PFSK-1 (cell line): ENCODE data around the gene SCUBE3.

Experiments
- FOXP2 ChIP-seq: optimal IDR thresholded peaks from 2 replicates; pipeline ENCODE3; 2011; ENCODE audit warnings: borderline replicate concordance, control low read depth, inconsistent platforms; ENCODE audit not compliant: insufficient read depth; ENCODE audit errors: extremely low read length, extremely low read depth
- POLR2AphosphoS5 ChIP-seq: IDR thresholded peaks from 2 replicates; pipeline ENCODE4 v1.6.1; 2012; ENCODE audit warnings: low read depth, mild to moderate bottlenecking, control low read depth, low read length, moderate library complexity
- REST ChIP-seq, 2 experiments: IDR thresholded peaks; 2 replicates each; pipeline versions ENCODE4 v1.6.1 to v1.8.0; 2011 to 2012; ENCODE audit warnings: low read depth in 2 of 2, low read length in 2 of 2, control low read depth in 1 of 2, inconsistent platforms in 1 of 2, mild to moderate bottlenecking in 1 of 2, moderate library complexity in 1 of 2; ENCODE audit not compliant: insufficient read depth in 1 of 2
- SIN3A ChIP-seq: IDR thresholded peaks from 2 replicates; pipeline ENCODE4 v1.6.1; 2012; ENCODE audit warnings: mild to moderate bottlenecking, low read length, moderate library complexity, borderline replicate concordance; ENCODE audit not compliant: insufficient read depth
- TAF1 ChIP-seq: IDR thresholded peaks from 2 replicates; pipeline ENCODE4 v1.6.1; 2012; ENCODE audit warnings: low read length, control low read depth, borderline replicate concordance; ENCODE audit not compliant: insufficient read depth

SCUBE3 gene

GRCh38 chr6:35291491-35291890, 77.7 kb downstream of the SCUBE3 start:
- no peak for TF ChIP-seq FOXP2
- no peak for TF ChIP-seq TAF1
- no peak for TF ChIP-seq POLR2AphosphoS5
- TF ChIP-seq REST (IDR thresholded peaks at IDR 0.05; ENCODE audit: insufficient read depth in 1 of 2, low read depth in 2 of 2, low read length in 2 of 2) = no peak
- no peak for TF ChIP-seq SIN3A

DNA sequence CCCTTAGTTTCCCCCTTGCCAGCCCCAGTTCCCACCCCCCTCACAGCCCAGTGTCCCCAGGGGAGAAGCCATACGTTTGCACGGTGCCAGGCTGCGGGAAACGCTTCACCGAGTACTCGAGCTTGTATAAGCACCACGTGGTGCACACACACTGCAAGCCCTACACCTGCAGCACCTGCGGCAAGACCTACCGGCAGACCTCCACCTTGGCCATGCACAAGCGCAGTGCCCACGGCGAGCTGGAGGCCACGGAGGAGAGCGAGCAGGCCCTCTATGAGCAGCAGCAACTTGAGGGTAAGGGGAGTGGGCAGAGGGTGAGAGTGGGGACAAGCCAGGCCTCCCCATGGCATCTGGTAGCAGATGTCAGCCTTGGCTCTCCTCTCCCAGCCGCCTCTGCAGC, 78.7 kb downstream of the SCUBE3 start:
- TF ChIP-seq TAF1 (no peak), SIN3A (no peak), REST (IDR thresholded peaks at IDR 0.05; ENCODE audit: insufficient read depth in 1 of 2, low read depth in 2 of 2, low read length in 2 of 2) (no peak), FOXP2 (no peak), POLR2AphosphoS5 (no peak)

DNA sequence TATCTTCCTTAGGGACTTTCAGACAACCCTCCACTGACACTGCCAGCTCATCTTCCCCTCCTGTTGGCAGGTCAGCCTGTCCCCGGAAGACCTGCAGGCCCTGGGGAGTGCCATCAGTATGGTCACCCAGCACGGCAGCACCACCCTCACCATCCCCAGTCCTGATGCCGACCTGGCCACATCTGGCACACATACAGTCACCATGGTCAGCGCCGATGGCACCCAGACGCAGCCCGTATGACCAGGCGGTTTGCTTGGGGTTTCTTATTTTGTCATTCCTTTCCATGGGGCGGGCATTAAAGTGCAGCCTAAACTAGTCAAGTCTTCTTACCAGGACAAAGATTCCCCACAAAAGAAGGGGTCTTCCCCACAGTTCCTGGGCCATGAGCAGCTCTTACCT, 79.9 kb downstream of the SCUBE3 start:
- TF ChIP-seq FOXP2 = no peak
- no peak for TF ChIP-seq REST (IDR thresholded peaks at IDR 0.05; ENCODE audit: insufficient read depth in 1 of 2, low read depth in 2 of 2, low read length in 2 of 2)
- TF ChIP-seq SIN3A = no peak
- TF ChIP-seq POLR2AphosphoS5 = no peak
- no peak for TF ChIP-seq TAF1

- no peak for TF ChIP-seq FOXP2
Measured at GRCh38 chr6:35294308-35294945, 80.7 kb downstream of the SCUBE3 start.

DNA sequence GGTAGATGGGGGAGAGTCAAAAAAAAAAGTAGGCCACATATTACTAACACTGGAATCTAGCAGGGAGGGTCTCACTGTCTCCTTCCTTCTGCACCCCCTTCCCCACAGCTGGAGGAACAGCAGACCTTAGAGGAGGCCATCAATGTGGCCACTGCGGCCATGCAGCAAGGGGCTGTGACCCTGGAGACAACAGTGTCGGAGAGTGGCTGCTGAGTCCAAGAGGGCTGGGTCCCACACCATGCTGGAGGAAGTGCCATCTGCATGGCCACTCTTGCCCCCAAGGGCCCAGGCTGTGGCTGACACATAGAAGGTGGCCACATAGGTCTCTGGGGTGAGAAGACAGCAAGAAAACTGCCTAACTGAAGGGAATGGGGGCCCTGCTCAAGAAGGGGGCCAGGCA, 81.3 kb downstream of the SCUBE3 start:
- TF ChIP-seq SIN3A (no peak), POLR2AphosphoS5 (no peak), TAF1 (no peak), FOXP2 (no peak), REST (IDR thresholded peaks at IDR 0.05; ENCODE audit: insufficient read depth in 1 of 2, low read depth in 2 of 2, low read length in 2 of 2) (no peak)
